NCI-H226 (cell line): ENCODE measurements around the gene ARID5A.

Experiments used
- DNase-seq: peaks from one replicate; pipeline ENCODE4 v3.0.0-alpha.2; 2015

ARID5A gene

GRCh38 chr2:96507957-96508520 lies 28.5 kb upstream of the ARID5A start:
- DNase-seq, result peak; percentile 45

GRCh38 chr2:96508521-96509113 lies 27.9 kb upstream of the ARID5A start:
- no peak for DNase-seq

GRCh38 chr2:96509114-96509846 lies 27.3 kb upstream of the ARID5A start:
- DNase-seq, result peak; percentile 69

GRCh38 chr2:96509847-96510230 lies 26.7 kb upstream of the ARID5A start:
- no peak for DNase-seq

- DNase-seq, result no peak
These were observed 25.5 kb upstream of the ARID5A start for GRCh38 chr2:96510931-96511595.

- no peak for DNase-seq
These were observed 24.7 kb upstream of the ARID5A start for GRCh38 chr2:96511851-96512250.

- no peak for DNase-seq
These were observed 24.2 kb upstream of the ARID5A start for GRCh38 chr2:96512341-96512740.

- no peak for DNase-seq
These were observed 22.0 kb upstream of the ARID5A start for GRCh38 chr2:96514521-96514920.

GRCh38 chr2:96517079-96517478 lies 19.5 kb upstream of the ARID5A start:
- DNase-seq, result no peak

GRCh38 chr2:96520231-96520630 lies 16.3 kb upstream of the ARID5A start:
- no peak for DNase-seq

- no peak for DNase-seq
These were observed 15.9 kb upstream of the ARID5A start for GRCh38 chr2:96520697-96521096.

GRCh38 chr2:96521219-96521618 lies 15.3 kb upstream of the ARID5A start:
- DNase-seq, result no peak

- no peak for DNase-seq
These were observed 14.0 kb upstream of the ARID5A start for GRCh38 chr2:96522304-96523203.

- DNase-seq, result no peak
These were observed 12.7 kb upstream of the ARID5A start for GRCh38 chr2:96523659-96524481.

- no peak for DNase-seq
These were observed 11.9 kb upstream of the ARID5A start for GRCh38 chr2:96524482-96525210.

GRCh38 chr2:96525211-96525507 lies 11.4 kb upstream of the ARID5A start:
- DNase-seq, result no peak

- no peak for DNase-seq
These were observed 10.4 kb upstream of the ARID5A start for GRCh38 chr2:96526101-96526591.

- no peak for DNase-seq
These were observed 9.8 kb upstream of the ARID5A start for GRCh38 chr2:96526615-96527285.

- DNase-seq, result no peak
These were observed 9.1 kb upstream of the ARID5A start for GRCh38 chr2:96527286-96528005.
